H1 (cell line): ENCODE data around the gene ANXA4. TPM values are rescaled to one million over a fixed set of nuclear protein-coding genes. Genes with fewer than 3 reads are reported as not detected.

ENCODE experiments used
- BCL11A ChIP-seq, 2 experiments: IDR thresholded peaks; one replicate each; pipeline ENCODE4 v1.6.1; 2011; ENCODE audit warnings: low read depth in 2 of 2, low read length in 2 of 2, mild to moderate bottlenecking in 2 of 2
- CBX8 ChIP-seq: fragments of 300-800, 300-1000 bp; sonication (generic); IDR thresholded peaks from 2 replicates; pipeline ENCODE4 v1.7.1; 2016; ENCODE audit warnings: low read depth, low read length, borderline replicate concordance
- GABPA ChIP-seq: IDR thresholded peaks from 2 replicates; pipeline ENCODE4 v1.6.1; 2011; ENCODE audit warnings: mild to moderate bottlenecking, low read length, moderate library complexity, borderline replicate concordance; ENCODE audit not compliant: insufficient read depth
- HDAC2 ChIP-seq, 2 experiments: fragments of 300-600 bp in 1 of 2; sonication (generic) in 1 of 2; IDR thresholded peaks; 2 replicates each; pipeline ENCODE4 v1.6.1; 2011 to 2012; ENCODE audit warnings: low read depth in 2 of 2, low read length in 2 of 2, mild to moderate bottlenecking in 2 of 2, moderate library complexity in 2 of 2, borderline replicate concordance in 1 of 2, inconsistent platforms in 1 of 2
- JUN ChIP-seq: IDR thresholded peaks from 2 replicates; pipeline ENCODE4 v1.6.1; 2011; ENCODE audit warnings: low read depth, mild to moderate bottlenecking, improper control_type of control experiment, low read length
- KDM4A ChIP-seq: IDR thresholded peaks from one replicate; pipeline ENCODE4 v1.7.1; 2012; ENCODE audit warnings: low read depth, mild to moderate bottlenecking, moderate library complexity, low read length, inconsistent platforms; ENCODE audit not compliant: severe bottlenecking
- NRF1 ChIP-seq: IDR thresholded peaks from 2 replicates; pipeline ENCODE4 v1.6.1; 2011; ENCODE audit warnings: mild to moderate bottlenecking, low read depth, low read length, improper control_type of control experiment
- POLR2AphosphoS5 ChIP-seq: IDR thresholded peaks from 2 replicates; pipeline ENCODE4 v1.6.1; 2011; ENCODE audit warnings: low read depth, low read length
- SIX5 ChIP-seq: IDR thresholded peaks from 2 replicates; pipeline ENCODE4 v1.6.1; 2011; ENCODE audit warnings: mild to moderate bottlenecking, low read depth, low read length
- polyA plus RNA-seq, 7 experiments: library from polyadenylated mRNA; depleted of rRNA in 3 of 7; stranded (reverse) in 5 of 7; unstranded in 2 of 7; fragments of >200 nt in 5 of 7; fragments of 200-250 nt in 2 of 7; gene quantifications; 1 replicate in 5 of 7; 2 replicates in 1 of 7; 4 replicates in 1 of 7; pipeline versions ENCODE4 v1.2.1 to v1.2.3, GENCODE V29; 2011 to 2013; ENCODE audit warnings: missing spikeins in 2 of 7, mixed read lengths in 2 of 7
- total RNA-seq: library from RNA; stranded (reverse); fragmentation: NEBNext Ultra II Directional; extraction: Animal tissue kit (Norgen Biotek cat#: 25700); gene quantifications from 2 replicates; pipeline ENCODE4 v1.2.1, GENCODE V29; 2021
- TF ChIP-seq, protein P1 (sequence below): fragments of 300-600 bp; sonication (generic); IDR thresholded peaks from 2 replicates; pipeline ENCODE4 v1.7.1; 2012; ENCODE audit warnings: low read length, moderate library complexity, mild to moderate bottlenecking, inconsistent platforms; ENCODE audit not compliant: insufficient replicate concordance
- TF ChIP-seq, protein P2 (sequence below): IDR thresholded peaks from 2 replicates; pipeline ENCODE4 v1.6.1; 2011; ENCODE audit warnings: low read length, improper control_type of control experiment

Gene ANXA4
- total and polyA plus RNA-seq, 2 of the 8 experiments (the other 6 are each of a cell fraction or from before 2014, with no cell fraction given): 9.4 to 17.6 TPM

DNA sequence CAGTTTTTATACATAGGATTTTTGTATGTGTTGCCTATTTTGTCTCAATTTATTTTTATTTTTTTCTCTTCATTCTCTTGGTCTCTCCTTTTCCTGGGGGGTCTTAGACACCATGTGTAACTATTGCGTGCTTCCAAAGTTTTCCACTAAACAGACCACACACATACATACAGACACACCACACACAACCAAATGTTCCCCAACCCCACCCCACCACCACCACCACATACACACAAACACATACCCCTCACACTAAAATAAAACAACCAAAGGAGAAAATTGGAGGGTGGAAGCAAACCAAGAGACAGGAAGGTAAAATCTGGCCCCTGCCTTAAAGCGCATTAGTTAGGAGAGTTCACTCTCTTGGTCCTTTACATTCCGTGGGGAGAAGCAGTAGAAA lies 30.0 kb upstream of the ANXA4 start (continued):
- TF ChIP-seq, protein P1, sequence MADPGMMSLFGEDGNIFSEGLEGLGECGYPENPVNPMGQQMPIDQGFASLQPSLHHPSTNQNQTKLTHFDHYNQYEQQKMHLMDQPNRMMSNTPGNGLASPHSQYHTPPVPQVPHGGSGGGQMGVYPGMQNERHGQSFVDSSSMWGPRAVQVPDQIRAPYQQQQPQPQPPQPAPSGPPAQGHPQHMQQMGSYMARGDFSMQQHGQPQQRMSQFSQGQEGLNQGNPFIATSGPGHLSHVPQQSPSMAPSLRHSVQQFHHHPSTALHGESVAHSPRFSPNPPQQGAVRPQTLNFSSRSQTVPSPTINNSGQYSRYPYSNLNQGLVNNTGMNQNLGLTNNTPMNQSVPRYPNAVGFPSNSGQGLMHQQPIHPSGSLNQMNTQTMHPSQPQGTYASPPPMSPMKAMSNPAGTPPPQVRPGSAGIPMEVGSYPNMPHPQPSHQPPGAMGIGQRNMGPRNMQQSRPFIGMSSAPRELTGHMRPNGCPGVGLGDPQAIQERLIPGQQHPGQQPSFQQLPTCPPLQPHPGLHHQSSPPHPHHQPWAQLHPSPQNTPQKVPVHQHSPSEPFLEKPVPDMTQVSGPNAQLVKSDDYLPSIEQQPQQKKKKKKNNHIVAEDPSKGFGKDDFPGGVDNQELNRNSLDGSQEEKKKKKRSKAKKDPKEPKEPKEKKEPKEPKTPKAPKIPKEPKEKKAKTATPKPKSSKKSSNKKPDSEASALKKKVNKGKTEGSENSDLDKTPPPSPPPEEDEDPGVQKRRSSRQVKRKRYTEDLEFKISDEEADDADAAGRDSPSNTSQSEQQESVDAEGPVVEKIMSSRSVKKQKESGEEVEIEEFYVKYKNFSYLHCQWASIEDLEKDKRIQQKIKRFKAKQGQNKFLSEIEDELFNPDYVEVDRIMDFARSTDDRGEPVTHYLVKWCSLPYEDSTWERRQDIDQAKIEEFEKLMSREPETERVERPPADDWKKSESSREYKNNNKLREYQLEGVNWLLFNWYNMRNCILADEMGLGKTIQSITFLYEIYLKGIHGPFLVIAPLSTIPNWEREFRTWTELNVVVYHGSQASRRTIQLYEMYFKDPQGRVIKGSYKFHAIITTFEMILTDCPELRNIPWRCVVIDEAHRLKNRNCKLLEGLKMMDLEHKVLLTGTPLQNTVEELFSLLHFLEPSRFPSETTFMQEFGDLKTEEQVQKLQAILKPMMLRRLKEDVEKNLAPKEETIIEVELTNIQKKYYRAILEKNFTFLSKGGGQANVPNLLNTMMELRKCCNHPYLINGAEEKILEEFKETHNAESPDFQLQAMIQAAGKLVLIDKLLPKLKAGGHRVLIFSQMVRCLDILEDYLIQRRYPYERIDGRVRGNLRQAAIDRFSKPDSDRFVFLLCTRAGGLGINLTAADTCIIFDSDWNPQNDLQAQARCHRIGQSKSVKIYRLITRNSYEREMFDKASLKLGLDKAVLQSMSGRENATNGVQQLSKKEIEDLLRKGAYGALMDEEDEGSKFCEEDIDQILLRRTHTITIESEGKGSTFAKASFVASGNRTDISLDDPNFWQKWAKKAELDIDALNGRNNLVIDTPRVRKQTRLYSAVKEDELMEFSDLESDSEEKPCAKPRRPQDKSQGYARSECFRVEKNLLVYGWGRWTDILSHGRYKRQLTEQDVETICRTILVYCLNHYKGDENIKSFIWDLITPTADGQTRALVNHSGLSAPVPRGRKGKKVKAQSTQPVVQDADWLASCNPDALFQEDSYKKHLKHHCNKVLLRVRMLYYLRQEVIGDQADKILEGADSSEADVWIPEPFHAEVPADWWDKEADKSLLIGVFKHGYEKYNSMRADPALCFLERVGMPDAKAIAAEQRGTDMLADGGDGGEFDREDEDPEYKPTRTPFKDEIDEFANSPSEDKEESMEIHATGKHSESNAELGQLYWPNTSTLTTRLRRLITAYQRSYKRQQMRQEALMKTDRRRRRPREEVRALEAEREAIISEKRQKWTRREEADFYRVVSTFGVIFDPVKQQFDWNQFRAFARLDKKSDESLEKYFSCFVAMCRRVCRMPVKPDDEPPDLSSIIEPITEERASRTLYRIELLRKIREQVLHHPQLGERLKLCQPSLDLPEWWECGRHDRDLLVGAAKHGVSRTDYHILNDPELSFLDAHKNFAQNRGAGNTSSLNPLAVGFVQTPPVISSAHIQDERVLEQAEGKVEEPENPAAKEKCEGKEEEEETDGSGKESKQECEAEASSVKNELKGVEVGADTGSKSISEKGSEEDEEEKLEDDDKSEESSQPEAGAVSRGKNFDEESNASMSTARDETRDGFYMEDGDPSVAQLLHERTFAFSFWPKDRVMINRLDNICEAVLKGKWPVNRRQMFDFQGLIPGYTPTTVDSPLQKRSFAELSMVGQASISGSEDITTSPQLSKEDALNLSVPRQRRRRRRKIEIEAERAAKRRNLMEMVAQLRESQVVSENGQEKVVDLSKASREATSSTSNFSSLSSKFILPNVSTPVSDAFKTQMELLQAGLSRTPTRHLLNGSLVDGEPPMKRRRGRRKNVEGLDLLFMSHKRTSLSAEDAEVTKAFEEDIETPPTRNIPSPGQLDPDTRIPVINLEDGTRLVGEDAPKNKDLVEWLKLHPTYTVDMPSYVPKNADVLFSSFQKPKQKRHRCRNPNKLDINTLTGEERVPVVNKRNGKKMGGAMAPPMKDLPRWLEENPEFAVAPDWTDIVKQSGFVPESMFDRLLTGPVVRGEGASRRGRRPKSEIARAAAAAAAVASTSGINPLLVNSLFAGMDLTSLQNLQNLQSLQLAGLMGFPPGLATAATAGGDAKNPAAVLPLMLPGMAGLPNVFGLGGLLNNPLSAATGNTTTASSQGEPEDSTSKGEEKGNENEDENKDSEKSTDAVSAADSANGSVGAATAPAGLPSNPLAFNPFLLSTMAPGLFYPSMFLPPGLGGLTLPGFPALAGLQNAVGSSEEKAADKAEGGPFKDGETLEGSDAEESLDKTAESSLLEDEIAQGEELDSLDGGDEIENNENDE: no peak
- TF ChIP-seq POLR2AphosphoS5 (no peak), BCL11A (IDR thresholded peaks at IDR 0.05; ENCODE audit: low read depth in 2 of 2, low read length in 2 of 2) (no peak), SIX5 (no peak), JUN (no peak), HDAC2 (IDR thresholded peaks at IDR 0.05; ENCODE audit: borderline replicate concordance in 1 of 2, low read depth in 2 of 2, low read length in 2 of 2) (no peak), CBX8 (no peak), KDM4A (no peak), GABPA (no peak), NRF1 (no peak)
- TF ChIP-seq, protein P2, sequence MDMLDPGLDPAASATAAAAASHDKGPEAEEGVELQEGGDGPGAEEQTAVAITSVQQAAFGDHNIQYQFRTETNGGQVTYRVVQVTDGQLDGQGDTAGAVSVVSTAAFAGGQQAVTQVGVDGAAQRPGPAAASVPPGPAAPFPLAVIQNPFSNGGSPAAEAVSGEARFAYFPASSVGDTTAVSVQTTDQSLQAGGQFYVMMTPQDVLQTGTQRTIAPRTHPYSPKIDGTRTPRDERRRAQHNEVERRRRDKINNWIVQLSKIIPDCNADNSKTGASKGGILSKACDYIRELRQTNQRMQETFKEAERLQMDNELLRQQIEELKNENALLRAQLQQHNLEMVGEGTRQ: no peak
